GM21723 (cell line): ENCODE results near the gene CBX2.
"Not testable (repeated sequence)": the region's sequence is repeated elsewhere in the genome, so short reads cannot be mapped to it uniquely, and the experiment has no call there.

Experiments
- ATAC-seq: cut with Tn5 transposase; IDR thresholded peaks from one replicate; pipeline ENCODE4 v1.9.1; 2021; ENCODE audit warnings: mild to moderate bottlenecking, moderate library complexity; ENCODE audit not compliant: unreplicated experiment

CBX2 gene

GRCh38 chr17:79742951-79743476 lies 34.9 kb upstream of the CBX2 start:
- ATAC-seq, result no peak

- ATAC-seq, result no peak
Measured at GRCh38 chr17:79743614-79744013, 34.3 kb upstream of the CBX2 start.

DNA sequence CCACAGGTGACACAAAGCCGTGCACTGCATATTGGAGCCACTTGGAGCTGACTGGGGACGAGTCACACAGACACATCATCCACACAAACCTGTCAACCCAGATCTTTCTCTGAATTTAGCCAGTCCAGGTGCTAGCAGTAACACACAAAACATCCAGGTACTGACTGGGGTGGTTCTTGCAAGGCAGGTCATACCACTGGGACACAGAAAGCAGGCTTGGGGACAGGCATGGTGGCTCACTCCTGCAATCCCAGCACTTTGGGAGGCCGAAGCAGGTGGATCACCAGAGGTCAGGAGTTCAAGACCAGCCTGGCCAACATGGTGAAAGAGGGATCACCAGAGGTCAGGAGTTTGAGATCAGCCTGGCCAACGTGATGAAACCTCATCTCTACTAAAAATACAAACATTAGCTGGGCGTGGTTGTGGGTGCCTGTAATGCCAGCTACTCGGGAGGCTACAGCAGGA lies 32.3 kb upstream of the CBX2 start:
- no peak for ATAC-seq

DNA sequence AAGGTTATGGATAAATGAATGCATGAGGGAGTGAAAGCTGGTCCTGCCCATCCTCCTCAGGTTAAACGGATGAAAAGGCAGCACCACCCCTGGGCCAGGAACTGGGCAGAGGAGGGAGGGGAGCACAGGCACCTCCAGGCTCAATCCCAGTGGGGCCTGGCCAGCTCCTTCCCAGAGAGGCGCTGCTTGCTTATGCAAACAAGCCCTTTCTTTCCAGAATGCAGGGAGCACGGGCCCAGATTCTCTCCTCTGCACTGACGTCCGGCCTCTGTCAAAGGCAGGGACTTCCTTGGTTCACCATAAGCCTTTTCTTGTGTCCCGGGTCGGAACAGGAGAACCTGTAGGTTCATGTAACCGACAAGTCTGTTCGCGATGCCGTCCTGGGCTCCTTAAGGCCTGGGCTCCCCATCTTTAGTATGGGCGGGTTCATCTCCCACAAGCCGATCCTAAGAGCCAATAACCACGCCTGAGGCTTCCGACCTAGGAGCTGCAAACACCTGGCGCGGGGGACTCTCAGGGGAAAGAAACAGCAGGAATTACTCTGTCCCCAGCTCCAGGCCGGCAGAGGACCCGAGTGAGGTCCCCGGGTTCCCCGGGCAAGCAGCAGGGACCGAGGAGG lies 30.9 kb upstream of the CBX2 start:
- no peak for ATAC-seq

GRCh38 chr17:79747508-79748294 lies 30.2 kb upstream of the CBX2 start:
- no peak for ATAC-seq

DNA sequence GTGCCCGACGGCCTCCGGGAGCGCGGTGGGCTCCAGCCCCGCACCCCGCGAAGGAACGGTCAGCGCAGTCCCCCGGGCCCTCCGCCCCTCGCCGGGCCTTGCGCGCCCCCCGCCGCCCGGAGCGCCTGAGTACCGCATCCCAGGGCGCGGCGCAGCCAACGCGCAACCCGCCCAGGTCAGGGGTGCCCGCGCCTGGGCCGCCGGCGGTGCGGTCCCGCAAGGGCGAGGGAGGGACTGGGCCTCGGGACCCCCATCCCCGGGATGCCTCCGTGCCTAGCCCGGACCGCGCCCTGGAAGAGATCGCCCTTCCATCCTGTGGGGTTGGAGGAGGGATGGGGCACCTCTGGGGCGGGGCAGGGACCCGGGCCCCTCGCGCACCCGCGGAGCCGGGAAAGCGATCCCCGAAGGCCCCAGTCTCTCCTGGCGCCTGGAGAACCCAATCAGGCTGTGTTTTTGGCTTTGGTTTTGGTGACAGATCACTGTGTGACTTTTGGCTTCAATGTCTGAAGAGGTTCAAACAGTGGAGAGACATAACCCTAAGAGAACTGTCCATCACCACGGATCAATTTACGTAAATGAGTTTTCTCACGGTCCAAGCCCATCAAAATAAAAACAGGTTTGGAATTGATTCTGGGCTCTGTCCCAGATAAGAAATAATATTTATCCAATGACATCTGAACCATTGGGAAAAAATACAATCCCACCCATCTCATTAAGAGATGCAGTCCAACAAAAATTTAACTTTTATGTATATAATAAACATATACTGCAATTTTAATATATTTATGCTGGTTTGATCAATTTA lies 29.5 kb upstream of the CBX2 start:
- ATAC-seq, result no peak

GRCh38 chr17:79749156-79749815 lies 28.7 kb upstream of the CBX2 start:
- no peak for ATAC-seq

- no peak for ATAC-seq
Measured at GRCh38 chr17:79749958-79750357, 28.0 kb upstream of the CBX2 start.

GRCh38 chr17:79750650-79751545 lies 27.1 kb upstream of the CBX2 start:
- no peak for ATAC-seq

DNA sequence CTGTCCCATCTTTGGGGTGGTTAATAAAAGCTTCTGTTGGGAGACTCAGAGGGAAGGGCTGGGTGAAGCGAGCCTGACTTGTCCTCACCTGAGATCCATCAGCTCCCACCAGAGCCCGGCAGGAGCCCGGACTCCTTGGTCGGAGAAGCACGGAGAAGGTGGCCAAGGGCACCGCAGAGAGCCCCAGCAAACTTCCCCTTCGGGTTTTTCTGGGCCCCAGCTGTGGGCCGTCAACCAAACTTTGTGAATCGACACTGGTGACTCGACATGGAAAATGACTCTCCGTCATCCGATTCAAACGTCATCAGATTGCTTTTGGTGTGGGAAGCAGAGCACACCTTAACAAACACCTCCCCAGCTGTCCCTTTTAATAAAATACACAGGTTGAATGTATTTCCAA lies 25.8 kb upstream of the CBX2 start:
- ATAC-seq, result no peak

DNA sequence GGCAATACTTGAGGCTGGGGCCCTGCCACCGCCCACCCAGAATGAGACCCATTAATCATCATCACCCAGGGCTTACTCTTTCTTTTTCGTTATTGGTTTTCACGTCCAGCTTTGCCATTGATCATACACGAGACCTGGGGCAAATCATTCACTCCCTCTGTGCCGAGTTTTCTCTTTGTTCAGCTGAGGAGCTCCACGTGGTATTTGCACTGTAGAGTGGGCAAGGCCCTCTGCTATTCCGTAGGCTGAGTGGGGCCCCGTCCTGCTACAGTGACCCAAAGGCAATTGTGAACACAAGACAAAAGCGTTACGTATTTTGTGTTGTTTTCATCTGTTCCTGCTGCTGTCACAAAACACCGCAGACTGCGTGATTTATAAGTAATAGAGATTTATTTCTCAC lies 23.6 kb upstream of the CBX2 start:
- ATAC-seq, result no peak

- not testable (repeated sequence) for ATAC-seq
Measured at GRCh38 chr17:79754903-79755302, 23.0 kb upstream of the CBX2 start.

DNA sequence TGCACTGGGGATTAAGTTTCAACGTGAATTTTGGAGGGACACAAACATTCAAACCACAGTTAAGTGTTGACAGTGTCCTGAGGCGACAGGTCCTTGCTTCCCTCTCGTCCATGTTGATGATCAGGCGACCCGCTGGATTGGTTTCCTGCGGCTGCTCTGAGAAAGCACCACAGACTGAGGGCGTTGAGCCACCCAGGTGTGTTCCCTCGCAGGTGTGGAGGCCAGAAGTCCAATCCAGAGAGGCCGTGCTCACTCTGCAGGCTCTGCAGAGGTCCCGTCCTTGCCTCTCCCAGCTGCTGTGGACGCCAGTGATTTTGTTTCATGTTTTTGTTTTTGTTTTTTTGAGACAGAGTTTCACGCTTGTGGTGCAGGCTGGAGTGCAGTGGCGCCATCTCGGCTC lies 22.4 kb upstream of the CBX2 start:
- no peak for ATAC-seq

DNA sequence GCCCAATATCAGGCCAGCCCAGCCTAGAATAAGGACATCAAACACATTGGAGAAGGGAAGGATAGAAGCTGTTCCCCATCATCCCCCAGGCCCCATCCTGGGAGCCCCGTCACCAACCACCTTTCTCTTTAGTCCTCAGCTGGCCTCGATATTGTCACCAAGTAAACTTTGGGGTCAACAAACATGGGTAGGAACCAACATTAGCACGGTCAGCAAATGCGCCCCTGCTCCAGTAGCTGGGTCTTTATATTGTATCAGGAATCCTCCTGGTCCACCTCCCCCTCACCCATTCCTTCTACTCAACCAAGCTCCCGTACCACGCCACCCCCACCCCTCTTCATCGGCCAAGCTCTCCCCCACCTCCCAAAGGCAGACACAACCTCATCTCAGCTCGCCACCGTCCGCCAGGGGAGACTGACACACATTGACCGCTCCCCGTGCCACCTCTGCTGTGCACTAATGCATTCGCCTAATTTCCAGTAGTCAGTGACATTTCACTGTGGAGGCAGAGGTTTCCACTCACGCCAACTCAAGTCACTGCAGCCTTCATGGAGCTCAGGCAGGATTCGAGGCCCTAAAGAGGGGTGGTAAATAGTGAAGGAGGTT lies 20.7 kb upstream of the CBX2 start:
- no peak for ATAC-seq

DNA sequence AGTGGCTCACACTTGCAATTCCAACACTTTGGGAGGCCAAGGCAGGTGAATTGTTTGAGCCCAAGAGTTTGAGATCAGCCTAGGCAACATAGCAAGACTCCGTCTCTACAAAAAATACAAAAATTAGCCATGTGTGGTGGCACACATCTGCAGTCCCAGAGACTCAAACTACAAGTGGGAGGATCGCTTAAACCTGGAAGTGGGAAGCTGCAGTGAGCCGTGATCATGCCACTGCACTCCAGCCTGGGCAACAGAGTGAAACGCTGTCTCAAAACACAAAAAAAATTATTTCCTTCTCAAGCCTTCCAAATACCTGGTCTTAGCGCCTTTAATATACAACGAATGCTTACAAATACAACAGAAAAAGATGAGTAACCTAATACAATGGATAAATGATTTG lies 19.7 kb upstream of the CBX2 start:
- no peak for ATAC-seq

- ATAC-seq, result no peak
Measured at GRCh38 chr17:79760197-79760906, 17.6 kb upstream of the CBX2 start.

GRCh38 chr17:79761894-79762589 lies 15.9 kb upstream of the CBX2 start:
- no peak for ATAC-seq

GRCh38 chr17:79765708-79766107 lies 12.2 kb upstream of the CBX2 start:
- no peak for ATAC-seq
